ENCODE data around the gene JHY. TPM values are rescaled to one million over a fixed set of nuclear protein-coding genes. Genes with fewer than 3 reads are reported as not detected.

Gene JHY
- total RNA-seq, 1 donor from 2014 or later, result 7.4 TPM

DNA sequence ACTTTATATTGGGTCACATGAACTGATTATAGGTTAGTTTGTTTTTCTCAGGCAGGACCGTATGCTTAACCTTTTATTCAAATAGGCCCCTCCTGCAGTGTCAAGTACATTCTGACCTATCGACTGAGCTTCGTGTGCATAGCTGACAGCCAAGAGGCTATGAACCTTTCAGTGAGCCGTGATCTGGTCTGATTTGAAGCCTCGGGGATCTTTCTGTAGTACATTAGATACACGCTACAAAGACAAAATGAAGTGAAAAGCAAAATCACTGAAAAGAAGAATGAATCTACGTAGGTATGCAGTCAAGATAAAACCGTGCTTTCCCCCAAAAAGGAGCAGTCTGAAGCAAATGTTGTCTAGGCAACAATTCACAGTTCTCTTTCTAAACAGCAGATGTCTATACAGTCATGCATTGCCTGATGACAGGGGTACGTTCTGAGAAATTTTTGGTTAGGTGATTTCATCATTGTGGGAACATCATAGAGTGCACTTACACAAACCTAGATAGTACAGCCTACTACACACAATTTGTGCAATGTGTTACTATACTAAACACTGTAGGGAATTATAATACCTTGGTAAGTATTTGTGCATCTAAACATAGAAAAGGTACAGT lies 18.1 kb downstream of the JHY start:
- TF ChIP-seq, protein P1, sequence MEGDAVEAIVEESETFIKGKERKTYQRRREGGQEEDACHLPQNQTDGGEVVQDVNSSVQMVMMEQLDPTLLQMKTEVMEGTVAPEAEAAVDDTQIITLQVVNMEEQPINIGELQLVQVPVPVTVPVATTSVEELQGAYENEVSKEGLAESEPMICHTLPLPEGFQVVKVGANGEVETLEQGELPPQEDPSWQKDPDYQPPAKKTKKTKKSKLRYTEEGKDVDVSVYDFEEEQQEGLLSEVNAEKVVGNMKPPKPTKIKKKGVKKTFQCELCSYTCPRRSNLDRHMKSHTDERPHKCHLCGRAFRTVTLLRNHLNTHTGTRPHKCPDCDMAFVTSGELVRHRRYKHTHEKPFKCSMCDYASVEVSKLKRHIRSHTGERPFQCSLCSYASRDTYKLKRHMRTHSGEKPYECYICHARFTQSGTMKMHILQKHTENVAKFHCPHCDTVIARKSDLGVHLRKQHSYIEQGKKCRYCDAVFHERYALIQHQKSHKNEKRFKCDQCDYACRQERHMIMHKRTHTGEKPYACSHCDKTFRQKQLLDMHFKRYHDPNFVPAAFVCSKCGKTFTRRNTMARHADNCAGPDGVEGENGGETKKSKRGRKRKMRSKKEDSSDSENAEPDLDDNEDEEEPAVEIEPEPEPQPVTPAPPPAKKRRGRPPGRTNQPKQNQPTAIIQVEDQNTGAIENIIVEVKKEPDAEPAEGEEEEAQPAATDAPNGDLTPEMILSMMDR (IDR thresholded peaks at IDR 0.05; ENCODE audit: unreplicated experiment), result no peak
- Mint-ChIP-seq H3K9me3 (no peaks in the 10 kb centered on the region), H3K36me3 (no peaks in the 10 kb centered on the region), H3K27me3 (ENCODE audit: low read depth) (no peaks in the 10 kb centered on the region), H3K27ac (no peak overlapping the region), H3K4me1 (peaks cover 3% of the 10 kb centered on the region), H3K4me3 (no peak overlapping the region)
- no peak for DNase-seq (ENCODE audit: low spot score in 2 of 2, unreplicated experiment in 2 of 2)

DNA sequence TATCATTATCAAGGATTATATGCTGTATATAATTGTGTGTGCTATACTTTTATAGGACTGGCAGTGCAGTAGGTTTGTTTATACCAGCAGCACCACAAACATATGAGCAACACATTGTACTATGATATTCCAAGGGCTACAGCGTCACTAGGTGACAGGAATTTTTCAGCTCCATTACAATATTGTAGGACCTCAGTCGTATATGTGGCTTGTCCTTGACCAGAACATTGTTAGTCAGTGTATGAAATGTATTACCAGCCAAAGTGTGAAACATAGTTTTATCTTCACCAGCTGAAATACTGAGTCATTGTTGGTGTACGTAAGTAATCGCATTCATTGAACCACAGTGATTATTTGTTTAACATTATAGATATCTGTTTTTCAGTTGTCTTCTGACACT lies 20.4 kb downstream of the JHY start:
- H3K27ac Mint-ChIP-seq, result no peak overlapping the region
- TF ChIP-seq, protein P1 (IDR thresholded peaks at IDR 0.05; ENCODE audit: unreplicated experiment), result no peak
- no peaks in the 10 kb centered on the region for H3K27me3 Mint-ChIP-seq (ENCODE audit: low read depth)
- no peak for DNase-seq (ENCODE audit: low spot score in 2 of 2, unreplicated experiment in 2 of 2)
- no peaks in the 10 kb centered on the region for H3K9me3 Mint-ChIP-seq
- H3K4me1 Mint-ChIP-seq, result peaks cover 3% of the 10 kb centered on the region
- H3K36me3 Mint-ChIP-seq, result no peaks in the 10 kb centered on the region
- H3K4me3 Mint-ChIP-seq, result no peak overlapping the region

DNA sequence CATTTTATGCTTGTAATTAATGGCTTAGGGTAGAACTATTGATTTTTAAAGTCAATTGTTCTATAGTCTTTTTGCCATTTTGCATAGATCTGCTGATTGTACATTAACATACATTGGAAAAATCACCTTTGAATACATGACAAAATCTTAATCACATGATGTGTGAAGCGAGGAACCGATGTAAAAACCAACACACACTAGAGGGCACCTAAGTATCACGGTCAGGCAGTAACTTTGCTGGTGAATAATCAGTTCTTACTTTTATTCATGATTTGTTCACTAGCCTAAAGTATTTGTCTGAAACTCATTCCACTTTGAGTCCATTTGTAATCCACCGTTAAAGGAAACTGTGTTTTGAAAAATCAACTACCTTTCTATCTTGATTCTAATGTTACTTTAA lies 28.2 kb downstream of the JHY start:
- DNase-seq (ENCODE audit: low spot score in 2 of 2, unreplicated experiment in 2 of 2), result no peak
- no peak overlapping the region for H3K27ac Mint-ChIP-seq
- TF ChIP-seq, protein P1 (IDR thresholded peaks at IDR 0.05; ENCODE audit: unreplicated experiment), result no peak
- no peaks in the 10 kb centered on the region for H3K9me3 Mint-ChIP-seq
- no peak overlapping the region for H3K4me3 Mint-ChIP-seq
- peaks cover 5% of the 10 kb centered on the region for H3K4me1 Mint-ChIP-seq
- H3K36me3 Mint-ChIP-seq, result no peaks in the 10 kb centered on the region
- H3K27me3 Mint-ChIP-seq (ENCODE audit: low read depth), result no peaks in the 10 kb centered on the region

DNA sequence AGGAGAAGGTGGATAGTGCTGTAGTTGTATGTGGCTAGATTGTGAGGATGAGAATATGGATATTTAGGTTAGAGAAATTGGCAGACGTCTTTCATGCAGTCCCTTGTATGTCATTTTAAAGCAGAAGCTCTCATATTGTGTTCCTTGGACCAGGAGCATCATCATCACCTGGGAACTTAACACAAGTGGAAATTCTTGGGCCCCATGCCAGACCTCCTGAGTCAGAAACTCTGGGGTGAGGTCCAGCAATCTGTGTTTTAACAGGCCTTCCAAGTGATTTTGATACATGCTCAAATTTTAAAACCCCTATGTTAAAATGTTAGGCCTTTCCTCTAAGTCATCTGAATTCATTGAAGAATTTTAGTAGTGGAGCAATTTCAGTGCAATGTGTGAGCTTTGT lies 34.8 kb downstream of the JHY start:
- DNase-seq (ENCODE audit: low spot score in 2 of 2, unreplicated experiment in 2 of 2), result no peak
- TF ChIP-seq, protein P1 (IDR thresholded peaks at IDR 0.05; ENCODE audit: unreplicated experiment), result no peak
- no peaks in the 10 kb centered on the region for H3K27me3 Mint-ChIP-seq (ENCODE audit: low read depth)
- H3K36me3 Mint-ChIP-seq, result no peaks in the 10 kb centered on the region
- no peaks in the 10 kb centered on the region for H3K9me3 Mint-ChIP-seq
- no peak overlapping the region for H3K4me3 Mint-ChIP-seq
- H3K27ac Mint-ChIP-seq, result no peak overlapping the region
- H3K4me1 Mint-ChIP-seq, result peaks cover 5% of the 10 kb centered on the region

DNA sequence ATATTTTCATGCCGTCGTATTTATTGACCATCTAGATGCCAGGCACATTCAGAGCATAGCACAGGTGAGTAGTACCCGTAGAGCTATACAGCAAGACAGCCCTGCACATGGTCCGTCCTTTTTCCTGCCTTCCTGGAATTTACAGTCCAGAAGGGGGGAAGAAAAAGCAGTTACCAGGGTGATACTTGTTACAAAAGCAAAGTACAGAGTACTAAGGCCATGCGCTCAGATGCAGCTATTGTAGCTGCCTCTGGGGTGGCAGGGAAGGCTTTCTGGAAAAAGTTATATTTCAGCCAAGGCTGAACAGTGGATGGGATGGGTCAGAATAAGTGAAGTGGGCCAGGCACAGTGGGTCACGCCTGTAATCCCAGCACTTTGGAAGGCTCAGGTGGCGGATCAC lies 36.2 kb downstream of the JHY start:
- H3K27me3 Mint-ChIP-seq (ENCODE audit: low read depth), result no peaks in the 10 kb centered on the region
- H3K9me3 Mint-ChIP-seq, result no peaks in the 10 kb centered on the region
- H3K4me3 Mint-ChIP-seq, result no peak overlapping the region
- TF ChIP-seq, protein P1 (IDR thresholded peaks at IDR 0.05; ENCODE audit: unreplicated experiment), result no peak
- no peak overlapping the region for H3K27ac Mint-ChIP-seq
- H3K36me3 Mint-ChIP-seq, result no peaks in the 10 kb centered on the region
- peaks cover 8% of the 10 kb centered on the region for H3K4me1 Mint-ChIP-seq
- DNase-seq (ENCODE audit: low spot score in 2 of 2, unreplicated experiment in 2 of 2), result no peak

DNA sequence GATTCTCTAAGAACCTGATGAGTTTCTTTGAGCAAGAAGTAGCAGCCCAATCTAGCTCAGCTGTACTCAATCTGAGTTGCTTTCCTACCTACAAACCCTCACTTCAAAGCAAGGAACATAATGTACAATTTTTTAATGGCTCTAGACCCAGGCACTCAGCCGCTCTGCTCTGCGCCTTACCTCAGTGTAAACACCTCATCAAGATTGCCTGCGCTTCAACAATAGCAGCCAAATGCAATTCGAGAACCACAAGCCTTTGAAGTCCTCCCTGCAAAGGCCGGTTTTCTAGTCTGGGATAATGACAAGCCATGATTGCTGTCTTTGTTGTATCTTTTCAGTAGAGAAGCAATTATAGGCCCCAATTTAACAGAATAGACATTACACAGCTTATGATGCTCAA lies 38.0 kb downstream of the JHY start:
- no peak for DNase-seq (ENCODE audit: low spot score in 2 of 2, unreplicated experiment in 2 of 2)
- H3K27me3 Mint-ChIP-seq (ENCODE audit: low read depth), result no peaks in the 10 kb centered on the region
- no peaks in the 10 kb centered on the region for H3K36me3 Mint-ChIP-seq
- H3K27ac Mint-ChIP-seq, result no peak overlapping the region
- peaks cover 7% of the 10 kb centered on the region for H3K4me1 Mint-ChIP-seq
- H3K4me3 Mint-ChIP-seq, result no peak overlapping the region
- H3K9me3 Mint-ChIP-seq, result no peaks in the 10 kb centered on the region
- TF ChIP-seq, protein P1 (IDR thresholded peaks at IDR 0.05; ENCODE audit: unreplicated experiment), result no peak

Measured in mesothelial cell of epicardium (in vitro differentiated cells).